ENCODE results near the gene SREBF2.

Gene SREBF2

DNA sequence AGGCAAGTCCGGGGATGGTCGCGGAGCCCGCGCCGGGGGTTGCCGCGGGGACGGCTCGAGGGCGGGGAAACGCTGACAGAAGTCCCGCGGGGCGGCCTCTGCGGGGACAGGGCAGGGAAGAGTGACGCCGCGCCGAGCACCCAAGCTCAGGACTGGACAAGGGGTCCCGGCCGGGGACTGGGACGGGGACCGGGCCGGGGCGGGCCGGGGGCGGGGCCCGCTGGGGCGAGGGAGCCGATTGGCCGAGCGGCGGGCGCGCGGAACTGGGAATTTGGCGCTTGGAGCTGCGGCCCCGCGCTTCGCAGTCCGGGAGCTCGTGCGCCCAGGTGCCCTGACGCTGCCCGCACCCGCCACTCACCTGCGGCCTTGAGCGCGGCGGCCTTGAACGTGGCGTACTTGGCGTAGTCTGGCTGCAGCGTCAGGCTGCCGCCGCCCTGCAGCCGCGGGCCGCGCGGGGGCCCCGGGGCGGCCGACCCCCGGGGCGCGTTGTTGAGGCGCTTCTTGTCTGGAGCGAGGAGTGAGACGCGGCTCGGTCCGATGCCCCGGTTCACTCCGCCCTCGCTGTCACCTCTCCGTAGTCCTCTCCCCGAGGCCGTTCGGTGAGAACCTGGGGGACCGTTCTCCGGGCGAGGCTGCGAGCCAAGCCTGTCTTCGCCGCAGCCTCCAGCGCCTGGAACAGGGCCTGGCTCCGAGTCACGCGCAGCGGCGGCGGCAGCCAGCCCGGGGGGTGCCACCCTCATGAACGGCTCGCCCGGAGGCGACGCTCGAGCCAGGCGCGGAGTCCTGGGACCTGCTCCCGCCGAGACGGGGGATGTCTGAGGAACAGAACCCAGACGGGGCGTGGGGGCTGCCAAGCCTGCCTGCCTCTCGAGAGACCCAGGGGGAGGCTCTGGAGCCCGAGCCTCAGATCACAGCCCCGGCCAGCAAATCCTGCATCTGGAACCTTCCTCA, 77.4 kb downstream of the SREBF2 start:
- H3K4me1 ChIP-seq (ENCODE audit: control insufficient read depth in 2 of 2, insufficient read depth in 1 of 2, low read depth in 1 of 2, low read length in 2 of 2), result peaks cover 10% of the 10 kb centered on the region in 2 donors
- peak overlapping the region in 1 of 2 donors; percentile 4 for H3K4me3 ChIP-seq (ENCODE audit: low read length in 2 of 2)
- H2BK120ac ChIP-seq (ENCODE audit: low read depth, low read length), result peak overlapping the region; percentile 72
- peak overlapping the region; percentile 73 for H3K23ac ChIP-seq (ENCODE audit: low read depth, low read length, poor library complexity)
- H3K9ac ChIP-seq (ENCODE audit: low read depth, low read length, poor library complexity), result peak overlapping the region; percentile 70
- H3K79me1 ChIP-seq (ENCODE audit: low read depth, low read length), result no peaks in the 10 kb centered on the region
- no peak overlapping the region for H4K91ac ChIP-seq (ENCODE audit: low read depth, low read length, poor library complexity)
- H3K4ac ChIP-seq (ENCODE audit: low read length), result no peak overlapping the region
- peak overlapping the region; percentile 75 for H2BK15ac ChIP-seq (ENCODE audit: low read length)
- H3K9me3 ChIP-seq (replicated peaks in 1 of 2; ENCODE audit: control insufficient read depth in 2 of 2, insufficient read depth in 1 of 2, low read depth in 1 of 2, low read length in 2 of 2), result no peaks in the 10 kb centered on the region
- peak overlapping the region; percentile 92 for H2AK5ac ChIP-seq (ENCODE audit: low read depth, low read length)
- H3K27ac ChIP-seq (replicated peaks; ENCODE audit: low read length), result no peak overlapping the region
- peak overlapping the region; percentile 90 for H3K18ac ChIP-seq (ENCODE audit: low read length)
- H2BK12ac ChIP-seq (ENCODE audit: low read length), result peak overlapping the region; percentile 41
- peak overlapping the region; percentile 49 for H3K4me2 ChIP-seq (ENCODE audit: insufficient read depth, low read length, poor library complexity, severe bottlenecking)
- peak overlapping the region; percentile 97 for H3K14ac ChIP-seq (ENCODE audit: low read length)
- no CpG with 5 or more reads among the region's 112 CpGs for WGBS, 2 donors (ENCODE audit: extremely low coverage in 2 of 2, insufficient read length in 2 of 2, insufficient replicate concordance in 1 of 2)
- H2BK5ac ChIP-seq (ENCODE audit: low read length), result no peak overlapping the region
- DNase-seq (ENCODE audit: low spot score), result no peak
- H3K36me3 ChIP-seq (replicated peaks in 1 of 2; ENCODE audit: control insufficient read depth in 2 of 2, insufficient read depth in 2 of 2, low read length in 2 of 2), result peaks cover 11 to 27% of the 10 kb centered on the region in 2 donors
- peak overlapping the region; percentile 75 for H2AFZ ChIP-seq (ENCODE audit: low read length)
- H4K8ac ChIP-seq (ENCODE audit: low read depth, low read length), result peak overlapping the region; percentile 43
- peaks cover 56 to 68% (median 66%) of the 10 kb centered on the region in 3 experiments for H3K27me3 ChIP-seq (ENCODE audit: control insufficient read depth in 3 of 3, insufficient read depth in 3 of 3, low read depth in 1 of 3, low read length in 3 of 3)

GRCh38 chr22:41911001-41911611, 78.2 kb downstream of the SREBF2 start:
- Histone ChIP-seq H3K4ac (ENCODE audit: low read length) (no peak overlapping the region), H2BK120ac (ENCODE audit: low read depth, low read length) (peak overlapping the region; percentile 72), H3K14ac (ENCODE audit: low read length) (no peak overlapping the region), H2BK15ac (ENCODE audit: low read length) (no peak overlapping the region), H2AFZ (ENCODE audit: low read length) (peak overlapping the region; percentile 75), H2BK5ac (ENCODE audit: low read length) (no peak overlapping the region), H3K27ac (replicated peaks; ENCODE audit: low read length) (no peak overlapping the region), H3K79me1 (ENCODE audit: low read depth, low read length) (no peaks in the 10 kb centered on the region), H3K23ac (ENCODE audit: low read depth, low read length, poor library complexity) (peak overlapping the region; percentile 73), H3K4me2 (ENCODE audit: insufficient read depth, low read length, poor library complexity, severe bottlenecking) (peak overlapping the region; percentile 18), H3K36me3 (replicated peaks in 1 of 2; ENCODE audit: control insufficient read depth in 2 of 2, insufficient read depth in 2 of 2, low read length in 2 of 2) (peaks cover 8 to 20% of the 10 kb centered on the region in 2 donors), H4K8ac (ENCODE audit: low read depth, low read length) (no peak overlapping the region), H3K27me3 (ENCODE audit: control insufficient read depth in 3 of 3, insufficient read depth in 3 of 3, low read depth in 1 of 3, low read length in 3 of 3) (peaks cover 63 to 76% (median 73%) of the 10 kb centered on the region in 3 experiments), H3K4me1 (ENCODE audit: control insufficient read depth in 2 of 2, insufficient read depth in 1 of 2, low read depth in 1 of 2, low read length in 2 of 2) (peaks cover 10% of the 10 kb centered on the region in 2 donors), H3K4me3 (ENCODE audit: low read length in 2 of 2) (no peak overlapping the region), H4K91ac (ENCODE audit: low read depth, low read length, poor library complexity) (no peak overlapping the region), H2BK12ac (ENCODE audit: low read length) (peak overlapping the region; percentile 41), H2AK5ac (ENCODE audit: low read depth, low read length) (peak overlapping the region; percentile 81), H3K9ac (ENCODE audit: low read depth, low read length, poor library complexity) (no peak overlapping the region), H3K9me3 (replicated peaks in 1 of 2; ENCODE audit: control insufficient read depth in 2 of 2, insufficient read depth in 1 of 2, low read depth in 1 of 2, low read length in 2 of 2) (no peaks in the 10 kb centered on the region), H3K18ac (ENCODE audit: low read length) (peak overlapping the region; percentile 76)
- no CpG with 5 or more reads among the region's 37 CpGs for WGBS, 2 donors (ENCODE audit: extremely low coverage in 2 of 2, insufficient read length in 2 of 2, insufficient replicate concordance in 1 of 2)
- DNase-seq (ENCODE audit: low spot score), result no peak

- no CpG with 5 or more reads among the region's 9 CpGs for WGBS, 2 donors (ENCODE audit: extremely low coverage in 2 of 2, insufficient read length in 2 of 2, insufficient replicate concordance in 1 of 2)
- H4K91ac ChIP-seq (ENCODE audit: low read depth, low read length, poor library complexity), result no peak overlapping the region
- no peak overlapping the region for H3K9ac ChIP-seq (ENCODE audit: low read depth, low read length, poor library complexity)
- H2BK12ac ChIP-seq (ENCODE audit: low read length), result no peak overlapping the region
- peaks cover 67 to 89% (median 87%) of the 10 kb centered on the region in 3 experiments for H3K27me3 ChIP-seq (ENCODE audit: control insufficient read depth in 3 of 3, insufficient read depth in 3 of 3, low read depth in 1 of 3, low read length in 3 of 3)
- H2BK15ac ChIP-seq (ENCODE audit: low read length), result no peak overlapping the region
- H3K14ac ChIP-seq (ENCODE audit: low read length), result peak overlapping the region; percentile 63
- H3K23ac ChIP-seq (ENCODE audit: low read depth, low read length, poor library complexity), result peak overlapping the region; percentile 44
- H4K8ac ChIP-seq (ENCODE audit: low read depth, low read length), result no peak overlapping the region
- no peak overlapping the region for H3K4me3 ChIP-seq (ENCODE audit: low read length in 2 of 2)
- H3K9me3 ChIP-seq (replicated peaks in 1 of 2; ENCODE audit: control insufficient read depth in 2 of 2, insufficient read depth in 1 of 2, low read depth in 1 of 2, low read length in 2 of 2), result no peaks in the 10 kb centered on the region
- no peak overlapping the region for H3K18ac ChIP-seq (ENCODE audit: low read length)
- H2BK5ac ChIP-seq (ENCODE audit: low read length), result no peak overlapping the region
- no peak overlapping the region for H3K4me2 ChIP-seq (ENCODE audit: insufficient read depth, low read length, poor library complexity, severe bottlenecking)
- H2AK5ac ChIP-seq (ENCODE audit: low read depth, low read length), result peak overlapping the region; percentile 95
- no peak overlapping the region for H3K4ac ChIP-seq (ENCODE audit: low read length)
- DNase-seq (ENCODE audit: low spot score), result no peak
- no peak overlapping the region for H2AFZ ChIP-seq (ENCODE audit: low read length)
- no peaks in the 10 kb centered on the region for H3K79me1 ChIP-seq (ENCODE audit: low read depth, low read length)
- no peak overlapping the region for H2BK120ac ChIP-seq (ENCODE audit: low read depth, low read length)
- H3K4me1 ChIP-seq (ENCODE audit: control insufficient read depth in 2 of 2, insufficient read depth in 1 of 2, low read depth in 1 of 2, low read length in 2 of 2), result peaks cover 10% of the 10 kb centered on the region in 2 donors
- peaks cover 3 to 6% of the 10 kb centered on the region in 2 donors for H3K36me3 ChIP-seq (replicated peaks in 1 of 2; ENCODE audit: control insufficient read depth in 2 of 2, insufficient read depth in 2 of 2, low read length in 2 of 2)
- H3K27ac ChIP-seq (replicated peaks; ENCODE audit: low read length), result no peak overlapping the region
These were observed 79.6 kb downstream of the SREBF2 start for GRCh38 chr22:41912338-41913039.
